ENCODE data around the gene PHF1.
"Not testable (repeated sequence)": the region's sequence is repeated elsewhere in the genome, so short reads cannot be mapped to it uniquely, and the experiment has no call there.

DNA sequence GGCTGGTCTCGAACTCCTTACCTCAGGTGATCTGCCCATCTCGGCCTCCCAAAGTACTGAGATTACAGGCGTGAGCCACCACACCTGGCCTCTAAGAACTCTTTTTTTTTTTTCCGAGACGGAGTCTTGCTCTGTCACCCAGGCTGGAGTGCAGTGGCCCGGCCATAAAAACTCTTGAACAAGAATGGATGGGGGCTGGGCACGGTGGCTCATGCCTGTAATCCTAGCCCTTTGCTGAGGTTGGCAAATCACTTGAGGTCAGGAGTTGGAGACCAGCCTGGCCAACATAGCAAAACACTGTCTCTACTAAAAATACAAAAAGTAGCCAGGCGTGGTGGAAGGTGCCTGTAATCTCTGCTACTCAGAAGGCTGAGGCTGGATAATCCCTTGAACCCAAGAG lies 38.9 kb upstream of the PHF1 start:
- TF ChIP-seq EP300 (IDR thresholded peaks at IDR 0.05): not testable (repeated sequence)
- TF ChIP-seq, protein P1, sequence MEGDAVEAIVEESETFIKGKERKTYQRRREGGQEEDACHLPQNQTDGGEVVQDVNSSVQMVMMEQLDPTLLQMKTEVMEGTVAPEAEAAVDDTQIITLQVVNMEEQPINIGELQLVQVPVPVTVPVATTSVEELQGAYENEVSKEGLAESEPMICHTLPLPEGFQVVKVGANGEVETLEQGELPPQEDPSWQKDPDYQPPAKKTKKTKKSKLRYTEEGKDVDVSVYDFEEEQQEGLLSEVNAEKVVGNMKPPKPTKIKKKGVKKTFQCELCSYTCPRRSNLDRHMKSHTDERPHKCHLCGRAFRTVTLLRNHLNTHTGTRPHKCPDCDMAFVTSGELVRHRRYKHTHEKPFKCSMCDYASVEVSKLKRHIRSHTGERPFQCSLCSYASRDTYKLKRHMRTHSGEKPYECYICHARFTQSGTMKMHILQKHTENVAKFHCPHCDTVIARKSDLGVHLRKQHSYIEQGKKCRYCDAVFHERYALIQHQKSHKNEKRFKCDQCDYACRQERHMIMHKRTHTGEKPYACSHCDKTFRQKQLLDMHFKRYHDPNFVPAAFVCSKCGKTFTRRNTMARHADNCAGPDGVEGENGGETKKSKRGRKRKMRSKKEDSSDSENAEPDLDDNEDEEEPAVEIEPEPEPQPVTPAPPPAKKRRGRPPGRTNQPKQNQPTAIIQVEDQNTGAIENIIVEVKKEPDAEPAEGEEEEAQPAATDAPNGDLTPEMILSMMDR (IDR thresholded peaks at IDR 0.05): not testable (repeated sequence)
